GM19035 (cell line): Measurements from ENCODE around the gene CNTNAP2.
"Not testable (repeated sequence)": the region's sequence is repeated elsewhere in the genome, so short reads cannot be mapped to it uniquely, and the experiment has no call there.

Experiments used
- ATAC-seq: cut with Tn5 transposase; IDR thresholded peaks from one replicate; pipeline ENCODE4 v1.9.1; 2021; ENCODE audit not compliant: unreplicated experiment

Gene CNTNAP2

DNA sequence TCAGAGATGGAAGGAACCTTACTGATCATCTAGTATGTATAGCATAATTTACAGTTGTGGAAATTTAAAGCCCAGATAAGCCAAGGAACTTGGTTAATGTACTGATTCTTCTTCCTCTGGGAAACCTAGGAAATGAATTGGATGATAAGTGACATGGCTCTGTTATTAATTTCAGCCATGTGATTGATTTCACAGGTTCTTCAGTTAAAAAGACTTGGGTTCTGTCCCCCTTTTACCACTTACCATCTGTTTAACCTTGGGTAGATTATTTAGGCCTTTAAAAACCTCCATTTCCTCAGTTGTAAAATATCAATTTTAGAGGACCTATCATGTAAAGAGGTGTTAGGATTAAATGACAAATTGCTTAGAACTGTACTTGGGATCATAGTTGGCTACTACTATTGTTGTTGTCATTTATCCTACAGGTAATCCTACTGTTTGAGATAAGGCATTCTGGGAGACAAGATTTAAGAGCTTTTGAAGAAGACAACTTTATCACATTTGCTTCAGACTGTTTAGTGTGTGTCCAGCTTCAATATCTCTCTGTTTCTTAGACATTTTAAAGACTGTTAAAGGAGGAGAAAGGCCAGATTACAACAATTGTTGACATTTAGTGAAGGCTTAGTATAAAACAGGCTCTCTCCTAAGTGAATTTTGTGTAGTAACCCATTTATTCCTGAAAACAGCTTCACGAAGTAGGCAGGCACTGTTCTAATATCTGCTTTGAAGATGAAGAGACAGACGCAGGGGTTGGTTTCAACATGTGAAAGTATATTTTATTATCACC, 1476.9 kb downstream of the CNTNAP2 start:
- ATAC-seq: no peak

DNA sequence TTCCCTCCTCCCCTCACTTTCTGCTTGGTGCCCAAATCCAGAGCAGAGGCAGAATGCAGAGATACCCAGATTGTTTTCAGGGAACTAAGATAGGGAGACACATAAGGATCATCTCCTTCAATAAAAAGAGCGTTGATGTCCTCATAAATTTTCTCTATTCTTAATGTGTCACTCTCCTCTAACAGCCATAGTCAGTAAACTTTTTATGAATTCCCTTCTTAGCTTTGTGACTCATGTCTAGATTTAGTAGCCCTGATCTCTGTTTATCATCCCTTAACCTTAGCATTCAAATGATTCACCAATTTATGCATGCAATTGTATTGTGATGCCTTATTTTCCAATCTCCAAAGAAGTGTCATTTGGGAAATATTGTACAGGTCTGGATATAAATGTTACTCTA, 1478.4 kb downstream of the CNTNAP2 start:
- no peak for ATAC-seq

DNA sequence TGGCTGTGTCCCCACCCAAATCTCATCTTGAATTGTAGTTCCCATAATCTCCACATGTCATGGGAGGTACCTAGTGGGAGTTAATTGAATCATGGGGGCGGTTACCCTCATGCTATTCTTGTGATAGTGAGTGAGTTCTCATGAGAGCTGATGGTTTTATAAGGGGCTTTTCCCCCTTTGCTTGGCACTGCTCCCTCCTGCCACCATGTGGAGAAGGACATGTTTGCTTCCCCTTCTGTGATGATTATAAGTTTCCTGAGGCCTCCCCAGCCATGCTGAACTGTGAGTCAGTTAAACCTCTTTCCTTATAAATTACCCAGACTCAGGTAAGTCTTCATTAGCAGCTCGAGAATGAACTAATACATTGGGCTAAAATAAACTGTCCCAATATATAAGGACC, 1482.1 kb downstream of the CNTNAP2 start:
- ATAC-seq: not testable (repeated sequence)

DNA sequence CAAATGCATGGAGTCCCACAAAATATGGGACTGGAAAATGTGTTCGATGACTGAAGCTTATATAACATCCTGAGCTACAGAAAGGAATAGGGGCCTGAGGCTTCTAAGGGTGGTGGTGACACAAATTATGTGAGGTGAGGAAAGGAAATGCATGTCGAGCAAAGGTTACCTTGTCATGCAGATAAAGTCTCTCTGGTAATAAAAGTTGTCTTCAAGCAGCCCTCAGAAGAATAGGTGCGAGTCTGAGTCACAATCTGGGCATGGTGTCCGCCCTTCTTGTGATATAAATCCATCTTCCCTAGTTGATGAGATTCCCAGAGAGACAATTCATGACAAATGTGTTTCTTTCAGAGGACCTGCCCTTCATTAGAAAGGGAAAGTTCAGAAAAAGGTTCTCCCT, 1488.7 kb downstream of the CNTNAP2 start:
- no peak for ATAC-seq

DNA sequence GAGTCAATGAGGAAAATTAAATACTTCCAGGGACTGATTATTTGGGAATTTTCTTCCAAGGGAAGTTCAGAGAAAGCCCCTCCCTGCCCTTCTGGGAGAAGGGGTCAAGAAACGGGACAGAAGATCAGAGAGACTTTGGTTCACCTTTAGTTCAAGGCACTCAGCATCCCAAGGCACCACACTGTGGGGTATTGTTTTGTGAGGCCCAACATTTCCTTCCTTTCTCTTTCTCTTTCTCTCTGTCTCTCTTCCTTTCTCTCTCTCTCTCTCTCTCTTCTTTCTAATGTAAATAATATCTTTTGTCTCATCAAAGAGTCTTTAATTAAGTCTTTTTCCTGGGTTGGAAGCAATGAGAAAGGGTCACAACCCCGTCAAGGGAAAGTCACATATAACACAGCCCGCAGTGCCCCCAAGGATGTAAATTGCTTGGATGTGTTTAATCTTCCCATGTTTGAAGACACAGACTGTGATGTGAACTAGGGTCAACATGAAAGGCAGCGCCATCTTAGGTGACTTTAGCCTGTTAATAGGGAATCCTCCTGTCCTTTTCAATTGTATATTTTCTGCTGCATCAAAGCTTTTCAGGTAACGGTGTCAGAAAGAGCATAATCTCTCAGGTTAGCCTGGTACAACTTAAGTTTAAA, 1490.7 kb downstream of the CNTNAP2 start:
- ATAC-seq: no peak

DNA sequence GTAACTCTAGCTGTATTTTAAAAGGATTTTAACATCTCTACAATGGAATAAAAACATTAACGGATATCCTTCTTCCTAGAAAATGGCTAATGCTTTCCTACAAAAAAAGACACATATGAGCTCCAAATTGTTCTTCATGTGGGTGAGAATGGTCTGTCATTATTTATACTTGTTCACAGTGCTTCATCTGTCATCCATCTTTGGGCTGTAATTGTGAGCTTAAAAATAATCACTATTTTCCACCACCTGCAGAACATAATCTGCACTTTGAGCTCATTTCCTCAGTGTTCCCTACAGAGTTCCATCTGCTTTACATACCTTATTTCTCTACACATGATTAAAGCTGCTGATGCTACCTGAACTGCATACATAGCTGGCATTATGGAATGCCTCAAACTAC, 1494.8 kb downstream of the CNTNAP2 start:
- no peak for ATAC-seq

DNA sequence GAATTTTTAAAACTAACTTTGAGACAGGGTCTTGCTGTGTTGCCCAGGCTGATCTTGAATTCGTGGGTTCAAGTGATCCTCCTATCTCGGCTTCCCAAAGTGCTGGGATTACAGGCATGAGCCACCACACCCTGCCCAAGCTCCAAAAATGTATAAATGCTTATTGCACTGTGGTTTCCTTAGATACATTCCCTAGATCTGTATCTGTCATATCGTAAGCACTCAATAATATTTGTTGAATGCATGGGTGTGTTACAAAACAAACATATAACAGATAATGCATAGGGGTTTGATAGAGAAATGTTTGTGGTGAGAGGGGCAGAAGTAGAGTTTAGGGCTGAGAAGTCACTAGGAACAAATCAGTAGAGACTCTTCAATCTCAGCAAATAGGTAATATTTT, 1518.7 kb downstream of the CNTNAP2 start:
- ATAC-seq: no peak

DNA sequence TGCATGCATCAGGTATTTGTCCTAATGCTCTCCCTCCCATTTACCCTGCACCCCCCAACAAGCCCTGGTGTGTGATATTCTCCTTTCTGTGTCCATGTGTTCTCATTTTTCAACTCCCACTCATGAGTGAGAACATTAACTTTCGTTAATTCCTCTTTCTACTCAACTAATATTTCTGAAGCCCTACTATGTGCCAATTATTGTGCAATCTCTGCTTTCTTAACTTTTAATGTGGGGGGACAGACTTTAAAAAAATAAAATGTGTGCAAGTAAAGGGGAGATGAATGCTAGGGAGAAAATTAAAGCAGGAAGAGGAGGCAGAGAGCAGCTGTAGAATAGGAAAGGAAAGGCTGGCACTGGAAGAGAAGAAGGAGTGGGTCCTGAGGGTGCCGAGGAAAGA, 1520.0 kb downstream of the CNTNAP2 start:
- ATAC-seq: no peak

DNA sequence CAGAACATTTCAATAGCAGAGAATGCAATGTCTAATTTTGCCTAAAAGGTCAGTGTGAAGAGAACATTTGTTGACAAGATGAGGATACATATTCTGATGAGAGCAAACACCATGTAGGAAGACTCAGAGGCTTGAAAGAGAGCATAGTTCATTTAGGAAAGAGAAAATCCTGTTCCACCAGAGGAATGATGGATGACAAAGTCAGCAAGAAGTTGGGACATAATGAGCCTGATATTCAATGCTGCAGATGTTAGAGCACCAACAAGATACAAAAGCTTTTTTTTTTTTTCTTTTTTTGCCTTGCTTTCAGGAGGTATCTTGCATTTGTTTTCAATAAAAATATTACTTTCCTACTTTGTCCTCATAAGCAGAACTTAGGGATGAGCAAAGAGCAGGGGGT, 1522.0 kb downstream of the CNTNAP2 start:
- ATAC-seq: no peak

DNA sequence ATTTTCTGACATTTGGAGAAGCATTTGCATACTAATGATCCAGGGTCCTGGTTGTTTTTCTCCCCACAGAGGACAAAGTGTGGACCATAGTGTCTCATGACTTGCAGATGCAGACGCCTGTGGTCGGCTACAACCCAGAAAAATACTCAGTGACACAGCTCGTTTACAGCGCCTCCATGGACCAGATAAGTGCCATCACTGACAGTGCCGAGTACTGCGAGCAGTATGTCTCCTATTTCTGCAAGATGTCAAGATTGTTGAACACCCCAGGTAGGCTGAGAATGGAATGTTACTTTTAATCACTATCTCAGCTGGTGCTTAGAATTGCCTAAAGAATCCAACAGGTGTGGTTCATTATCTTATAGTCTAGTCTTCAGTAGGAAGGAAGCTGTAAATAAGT, 1522.4 kb downstream of the CNTNAP2 start:
- no peak for ATAC-seq

DNA sequence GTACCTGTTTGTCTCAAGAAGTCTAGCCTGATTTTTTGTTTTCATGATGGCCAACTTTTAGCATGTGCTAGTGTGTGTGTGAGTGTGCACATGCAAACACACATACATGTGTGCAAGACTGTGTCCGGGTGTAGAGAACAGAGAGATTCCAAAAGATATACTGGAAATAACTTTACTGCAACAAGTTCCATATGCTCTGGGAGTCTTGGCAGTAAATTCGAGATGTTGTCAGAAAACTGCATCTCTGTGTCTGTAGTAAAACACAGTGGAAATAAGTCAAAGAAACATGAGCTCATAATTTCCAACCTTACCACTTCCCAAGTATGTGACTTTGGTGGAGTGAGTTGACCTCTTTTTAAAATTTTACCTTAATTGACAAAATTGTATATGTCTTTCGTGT, 1523.2 kb downstream of the CNTNAP2 start:
- ATAC-seq: no peak

DNA sequence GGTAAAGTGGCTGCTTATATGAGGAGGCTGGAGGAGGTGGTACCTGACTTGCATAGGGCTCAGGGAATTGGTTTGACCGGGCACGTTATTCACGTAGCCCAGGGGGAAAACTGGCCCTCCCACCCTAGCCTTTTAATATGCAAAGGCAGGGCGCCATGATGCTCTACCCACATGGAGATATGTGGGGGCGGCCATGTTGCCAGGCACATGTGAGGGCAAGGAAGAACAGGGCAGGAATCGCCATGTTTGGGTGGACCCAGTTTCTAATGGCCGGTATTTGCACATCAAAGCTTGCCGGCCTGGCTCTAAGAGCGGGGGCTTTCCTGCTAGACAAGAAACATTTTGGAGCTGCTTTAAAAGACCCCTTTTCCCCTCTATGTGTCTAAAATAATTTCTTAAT, 1524.2 kb downstream of the CNTNAP2 start:
- no peak for ATAC-seq

DNA sequence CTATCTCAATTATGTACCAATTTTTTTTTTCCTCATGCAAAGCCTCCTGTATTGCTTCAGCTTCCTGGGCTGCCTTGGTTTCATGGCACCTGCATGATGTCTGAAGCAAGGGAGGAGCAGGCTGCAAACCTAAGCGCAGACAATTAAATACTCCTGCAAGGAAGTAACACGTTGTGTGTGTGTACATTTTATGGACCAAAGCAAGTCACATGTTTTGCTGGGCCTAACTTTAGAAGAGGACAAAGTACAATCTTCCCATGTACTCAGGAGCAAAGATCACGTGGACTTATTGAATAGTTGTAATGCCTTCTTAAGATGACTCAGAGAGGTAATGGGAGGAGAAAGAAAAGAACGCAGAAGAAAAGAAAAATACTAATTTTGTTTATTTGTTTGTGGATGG, 1530.0 kb downstream of the CNTNAP2 start:
- no peak for ATAC-seq

DNA sequence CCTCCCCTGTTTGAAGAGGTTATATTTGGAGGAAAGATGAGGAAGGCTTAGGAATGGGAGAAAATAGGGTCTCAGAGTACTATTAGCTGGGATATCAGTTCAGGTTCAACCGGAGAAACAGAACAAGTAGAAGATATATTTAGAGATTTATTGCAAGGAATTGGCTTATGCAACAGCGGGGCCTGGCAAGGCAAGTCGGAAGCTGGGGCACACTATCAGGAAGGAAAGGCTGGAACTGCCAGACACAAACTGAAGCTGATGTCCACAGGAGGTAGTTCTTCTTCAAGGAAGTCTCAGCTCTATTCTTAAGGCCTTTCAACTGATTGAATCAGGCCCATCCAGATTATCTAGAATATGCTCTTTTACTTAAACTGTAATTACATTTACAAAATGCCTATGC, 1534.4 kb downstream of the CNTNAP2 start:
- no peak for ATAC-seq

DNA sequence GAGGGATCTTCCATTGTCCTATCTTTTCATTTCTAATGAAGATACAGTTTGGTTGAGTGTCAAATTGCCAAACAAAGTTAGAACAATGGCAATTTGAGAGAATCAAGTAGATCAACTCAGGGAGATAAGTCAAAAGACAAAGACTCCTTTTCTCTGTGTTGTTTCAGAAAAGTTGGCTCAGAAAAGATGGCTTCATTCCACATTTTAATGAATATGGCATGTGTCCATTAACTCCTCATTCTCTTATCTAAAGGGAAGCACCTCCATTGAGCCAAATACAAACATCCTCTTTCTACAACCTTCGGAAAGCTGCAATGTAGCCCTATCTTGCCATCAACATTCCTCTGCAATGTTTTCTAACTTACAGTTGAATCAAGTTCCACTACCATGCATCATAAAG, 1535.0 kb downstream of the CNTNAP2 start:
- no peak for ATAC-seq

DNA sequence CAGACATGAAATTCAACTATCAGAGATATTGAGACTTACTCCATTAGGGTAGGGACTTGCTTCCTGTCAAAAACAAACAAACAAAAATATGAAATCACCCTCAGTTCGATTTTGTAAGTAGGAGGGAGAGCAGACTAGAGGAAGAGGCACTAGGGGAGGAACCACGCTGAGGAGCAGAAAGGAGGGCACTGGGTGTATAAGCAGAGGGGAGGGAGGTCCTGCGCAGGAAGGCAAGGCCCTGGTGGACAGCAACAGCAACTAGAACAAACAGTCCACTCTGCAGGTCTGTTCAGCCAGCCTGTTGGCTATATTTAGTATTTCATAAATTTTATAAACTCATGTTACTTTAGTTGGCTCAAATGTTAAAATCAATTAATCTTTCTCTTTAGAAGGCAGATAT, 1536.9 kb downstream of the CNTNAP2 start:
- ATAC-seq: no peak

DNA sequence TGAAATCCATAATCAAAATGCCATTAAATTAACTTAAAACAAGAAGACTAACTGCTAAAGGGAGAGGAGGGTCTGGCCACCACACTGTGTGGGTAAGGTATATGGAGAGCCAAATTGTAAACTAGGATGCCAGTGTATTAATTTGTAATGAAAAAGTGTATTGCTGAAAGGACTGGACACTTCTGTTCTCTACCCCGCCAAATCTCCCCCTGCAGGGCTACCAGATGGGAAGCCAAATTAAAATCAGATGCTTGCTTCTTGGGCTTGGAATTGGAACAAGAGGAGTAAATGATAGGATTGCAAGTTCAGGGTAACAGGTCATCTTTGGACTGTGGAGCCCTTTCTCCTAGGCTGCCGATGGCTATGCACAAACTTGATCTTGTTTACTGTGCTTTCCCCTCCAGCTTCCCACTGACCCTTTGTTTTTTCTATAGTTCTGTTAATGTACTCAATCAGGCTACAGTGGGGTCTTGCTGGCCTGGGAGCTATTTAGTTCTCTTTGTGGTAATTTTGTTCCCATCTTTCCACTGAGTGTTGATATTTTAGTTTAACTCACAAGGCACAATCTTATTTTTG, 1541.9 kb downstream of the CNTNAP2 start:
- ATAC-seq: no peak

DNA sequence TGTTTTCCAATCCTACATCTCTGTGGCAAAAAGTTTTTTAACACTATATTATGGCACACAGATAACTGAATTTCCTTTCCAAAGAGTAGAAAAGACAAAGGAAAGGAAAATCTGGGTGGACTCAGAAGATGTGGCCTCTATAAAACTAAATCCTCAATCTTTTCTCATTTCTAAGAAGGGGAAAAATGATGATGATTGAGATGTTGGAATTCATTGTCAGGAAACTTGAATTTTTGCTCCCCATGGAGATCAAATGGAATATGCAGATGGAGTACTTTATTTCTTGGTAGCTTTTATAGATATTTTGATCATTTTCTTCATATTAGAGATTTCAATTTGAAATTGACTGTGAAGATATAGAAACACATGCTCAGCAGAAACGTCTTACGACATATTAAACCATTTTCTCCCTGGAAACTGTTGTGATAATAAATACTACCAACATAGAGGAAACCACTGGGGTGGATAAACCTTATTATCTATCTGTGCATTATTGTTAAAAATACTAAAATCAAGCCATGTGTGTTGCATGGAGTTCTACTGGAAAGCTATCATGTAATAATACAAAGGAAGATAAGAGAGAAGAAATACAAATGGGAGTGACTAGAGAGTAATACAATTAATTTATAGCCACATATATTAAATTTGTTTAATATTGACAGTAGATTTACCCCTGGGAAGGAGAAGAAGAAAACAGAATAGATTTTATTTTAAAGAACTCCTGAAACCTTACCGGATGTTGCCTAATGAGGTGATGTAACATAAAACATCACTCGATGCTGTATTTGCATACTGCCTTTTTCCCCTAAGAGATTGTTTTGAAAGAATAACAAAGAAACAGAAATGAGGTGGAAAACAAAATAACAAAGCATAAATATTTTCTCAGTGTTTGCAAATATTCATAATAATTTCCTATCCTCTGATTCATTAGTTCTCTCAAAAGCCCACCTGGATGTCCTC, 1542.7 kb downstream of the CNTNAP2 start:
- ATAC-seq: no peak

DNA sequence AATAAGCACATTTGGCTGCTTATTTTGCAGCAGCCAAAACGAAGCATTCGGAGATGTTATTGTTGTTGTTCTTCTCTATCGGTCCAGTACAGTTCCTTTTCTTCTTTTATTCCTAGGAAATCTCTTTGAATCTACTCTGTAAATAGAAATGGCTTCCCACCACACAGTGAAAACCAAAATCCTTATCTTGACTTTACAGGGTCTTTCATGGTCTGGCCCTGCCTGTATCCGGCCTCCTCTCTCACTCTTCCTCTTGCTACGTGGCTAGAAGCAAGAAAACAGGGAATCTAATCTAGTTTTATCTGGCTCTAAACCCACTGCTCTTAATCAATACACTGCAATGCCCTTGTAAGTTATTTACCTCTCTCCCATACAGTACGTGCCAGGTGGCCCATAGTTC, 1547.9 kb downstream of the CNTNAP2 start:
- no peak for ATAC-seq

DNA sequence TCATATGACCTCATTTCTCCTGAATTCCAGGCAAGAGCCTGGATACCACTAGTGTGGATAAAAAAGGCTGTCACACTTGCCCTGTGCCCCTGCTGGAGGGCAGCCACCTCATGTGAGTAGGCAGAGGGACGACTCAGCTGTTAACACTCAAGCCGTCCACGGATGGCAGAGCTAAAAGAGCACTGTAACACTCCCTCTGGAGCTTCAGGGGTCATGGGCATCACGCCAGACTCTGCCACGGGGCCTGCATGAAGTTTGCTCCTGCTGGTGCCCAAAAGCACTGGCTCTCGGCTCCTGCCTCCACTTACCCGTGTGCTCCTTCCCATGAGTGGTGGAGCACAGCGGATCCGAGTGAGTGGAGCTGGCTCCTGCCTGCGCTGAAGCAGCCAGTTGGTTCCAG, 1554.2 kb downstream of the CNTNAP2 start:
- no peak for ATAC-seq

DNA sequence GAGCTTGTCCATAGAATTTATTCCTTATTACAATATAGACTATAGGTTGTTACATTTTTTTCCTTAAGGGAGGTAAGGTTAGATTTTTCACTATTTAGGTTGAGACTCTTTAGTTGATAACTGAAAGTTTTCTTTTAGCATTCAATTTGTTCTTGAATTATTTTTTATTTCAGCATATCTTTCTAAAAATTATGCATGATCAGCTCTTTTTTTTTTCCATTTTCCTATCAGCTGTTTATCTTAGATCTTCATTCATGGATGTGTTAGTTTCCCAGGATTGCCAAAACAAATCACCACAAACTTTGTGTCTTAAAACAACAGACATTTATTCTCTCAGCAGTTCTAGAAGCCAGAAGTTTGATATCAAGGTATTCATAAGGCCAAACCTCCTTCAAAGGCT, 1558.1 kb downstream of the CNTNAP2 start:
- no peak for ATAC-seq
